ENCODE measurements around the gene PRSS38. TPM values are rescaled to one million over a fixed set of nuclear protein-coding genes. Genes with fewer than 3 reads are reported as not detected.
"Not testable (repeated sequence)": the region's sequence is repeated elsewhere in the genome, so short reads cannot be mapped to it uniquely, and the experiment has no call there.

The PRSS38 gene
- total and polyA plus RNA-seq, 7 experiments from 2014 or later = not detected

- peaks cover 0 to 3% of the 10 kb centered on the region in 2 donors for H3K4me1 ChIP-seq (ENCODE audit: control insufficient read depth in 2 of 2, insufficient read depth in 2 of 2, low read length in 2 of 2)
- no peak overlapping the region for H3K27ac ChIP-seq (ENCODE audit: low read depth, low read length)
- Mint-ChIP-seq H3K36me3 (peaks cover 0 to 10% (median 9%) of the 10 kb centered on the region in 5 donors), H3K27ac (peak overlapping the region in 1 of 9 donors; percentile 56), H3K4me1 (peaks cover 0 to 13% (median 7%) of the 10 kb centered on the region in 7 donors), H3K27me3 (peaks cover 0 to 4% (median 0%) of the 10 kb centered on the region in 5 donors), H3K4me3 (no peak overlapping the region), H3K9me3 (peaks cover 0 to 16% (median 8%) of the 10 kb centered on the region in 11 donors)
- DNase-seq (no peak), ATAC-seq (no peak)
- ChIA-PET POLR2A (interaction anchor here (0.6 kb wide), 1 partner anchor 29 kb away, joined by 3 read pairs; no protein-coding TSS in a partner anchor), CTCF (no interaction called here)
- H3K36me3 ChIP-seq (ENCODE audit: control insufficient read depth in 2 of 3, insufficient read depth in 3 of 3, low read length in 3 of 3) = no peaks in the 10 kb centered on the region
- H3K4me3 ChIP-seq (ENCODE audit: low read length) = no peak overlapping the region
- intact Hi-C loops (cut with micrococcal nuclease) = no loop called here
- H3K27me3 ChIP-seq (ENCODE audit: control insufficient read depth in 2 of 2, insufficient read depth in 2 of 2, low read length in 2 of 2) = no peaks in the 10 kb centered on the region
- peaks cover 0 to 6% (median 0%) of the 10 kb centered on the region in 3 experiments for H3K9me3 ChIP-seq (ENCODE audit: control insufficient read depth in 2 of 3, low read length in 3 of 3)
These were observed 30.9 kb downstream of the PRSS38 start for GRCh38 chr1:227846265-227846858.

- not testable (repeated sequence) for H3K4me3 Mint-ChIP-seq
These were observed 31.6 kb downstream of the PRSS38 start for GRCh38 chr1:227847046-227847445.

GRCh38 chr1:227848430-227848932 is 33.0 kb downstream of the PRSS38 start:
- ATAC-seq = no peak
- peaks cover 0 to 3% of the 10 kb centered on the region in 2 donors for H3K4me1 ChIP-seq (ENCODE audit: control insufficient read depth in 2 of 2, insufficient read depth in 2 of 2, low read length in 2 of 2)
- H3K27me3 Mint-ChIP-seq = peaks cover 0 to 7% (median 0%) of the 10 kb centered on the region in 5 donors
- no peaks in the 10 kb centered on the region for H3K27me3 ChIP-seq (ENCODE audit: control insufficient read depth in 2 of 2, insufficient read depth in 2 of 2, low read length in 2 of 2)
- peaks cover 0 to 13% (median 7%) of the 10 kb centered on the region in 7 donors for H3K4me1 Mint-ChIP-seq
- H3K27ac Mint-ChIP-seq = no peak overlapping the region
- H3K36me3 ChIP-seq (ENCODE audit: control insufficient read depth in 2 of 3, insufficient read depth in 3 of 3, low read length in 3 of 3) = no peaks in the 10 kb centered on the region
- ChIA-PET CTCF (interaction anchor here (1.1 to 1.2 kb wide), 3 partner anchors 17 to 100 kb away, joined by 3 to 9 read pairs (median 7); partner anchors contain the start of gene WNT9A), POLR2A (no interaction called here)
- DNase-seq = no peak
- no peak overlapping the region for H3K4me3 Mint-ChIP-seq
- no peak overlapping the region for H3K4me3 ChIP-seq (ENCODE audit: low read length)
- peaks cover 0 to 10% (median 9%) of the 10 kb centered on the region in 5 donors for H3K36me3 Mint-ChIP-seq
- H3K27ac ChIP-seq (ENCODE audit: low read depth, low read length) = no peak overlapping the region
- intact Hi-C loops (cut with micrococcal nuclease) = no loop called here
- H3K9me3 Mint-ChIP-seq = peaks cover 0 to 16% (median 8%) of the 10 kb centered on the region in 11 donors
- peaks cover 0 to 6% (median 0%) of the 10 kb centered on the region in 3 experiments for H3K9me3 ChIP-seq (ENCODE audit: control insufficient read depth in 2 of 3, low read length in 3 of 3)

More at GRCh38 chr1:227847046-227847445, 31.6 kb downstream of the PRSS38 start:
- CTCF ChIA-PET; DNase-seq; H3K27ac ChIP-seq (ENCODE audit: low read depth, low read length); H3K27me3 Mint-ChIP-seq; H3K4me1 ChIP-seq (ENCODE audit: control insufficient read depth in 2 of 2, insufficient read depth in 2 of 2, low read length in 2 of 2); H3K27ac Mint-ChIP-seq; H3K9me3 ChIP-seq (ENCODE audit: control insufficient read depth in 2 of 3, low read length in 3 of 3); intact Hi-C loops (cut with micrococcal nuclease); ATAC-seq; H3K27me3 ChIP-seq (ENCODE audit: control insufficient read depth in 2 of 2, insufficient read depth in 2 of 2, low read length in 2 of 2); H3K36me3 ChIP-seq (ENCODE audit: control insufficient read depth in 2 of 3, insufficient read depth in 3 of 3, low read length in 3 of 3); H3K4me3 ChIP-seq (ENCODE audit: low read length): not testable (repeated sequence)
- H3K4me1 Mint-ChIP-seq = peaks cover 0 to 13% (median 7%) of the 10 kb centered on the region in 7 donors
- peaks cover 0 to 16% (median 8%) of the 10 kb centered on the region in 11 donors for H3K9me3 Mint-ChIP-seq
- H3K36me3 Mint-ChIP-seq = peaks cover 0 to 10% (median 9%) of the 10 kb centered on the region in 5 donors
- POLR2A ChIA-PET = interaction anchor here (0.6 kb wide), 1 partner anchor 30 kb away, joined by 3 read pairs; no protein-coding TSS in a partner anchor

- ChIA-PET POLR2A (interaction anchor here (0.8 kb wide), 1 partner anchor 37 kb away, joined by 3 read pairs; no protein-coding TSS in a partner anchor), CTCF (interaction anchor here (0.9 to 1.4 kb wide), 8 partner anchors 16 to 105 kb away, joined by 3 to 9 read pairs (median 4); partner anchors contain the start of gene WNT9A)
- peaks cover 0 to 6% (median 0%) of the 10 kb centered on the region in 3 experiments for H3K9me3 ChIP-seq (ENCODE audit: control insufficient read depth in 2 of 3, low read length in 3 of 3)
- H3K36me3 ChIP-seq (ENCODE audit: control insufficient read depth in 2 of 3, insufficient read depth in 3 of 3, low read length in 3 of 3) = no peaks in the 10 kb centered on the region
- no peaks in the 10 kb centered on the region for H3K27me3 ChIP-seq (ENCODE audit: control insufficient read depth in 2 of 2, insufficient read depth in 2 of 2, low read length in 2 of 2)
- H3K4me3 Mint-ChIP-seq = no peak overlapping the region
- ATAC-seq = peak; percentile 27
- no peak overlapping the region for H3K27ac ChIP-seq (ENCODE audit: low read depth, low read length)
- H3K9me3 Mint-ChIP-seq = peaks cover 0 to 16% (median 8%) of the 10 kb centered on the region in 11 donors
- no peaks in the 10 kb centered on the region for H3K4me1 ChIP-seq (ENCODE audit: control insufficient read depth in 2 of 2, insufficient read depth in 2 of 2, low read length in 2 of 2)
- H3K27me3 Mint-ChIP-seq = peaks cover 0 to 7% (median 0%) of the 10 kb centered on the region in 5 donors
- peak overlapping the region in 2 of 9 donors; percentile 38 to 66 for H3K27ac Mint-ChIP-seq
- intact Hi-C loops (cut with micrococcal nuclease) = loop anchor here in 1 of 2 donors (1.0 kb wide), 3 partner anchors 37 to 97 kb away; no protein-coding TSS in a partner anchor
- peaks cover 0 to 10% (median 9%) of the 10 kb centered on the region in 5 donors for H3K36me3 Mint-ChIP-seq
- DNase-seq = peak in 4 of 9 donors; percentile 6 to 32 (median 19)
- H3K4me3 ChIP-seq (ENCODE audit: low read length) = no peak overlapping the region
- H3K4me1 Mint-ChIP-seq = peaks cover 0 to 13% (median 7%) of the 10 kb centered on the region in 7 donors
These were observed 33.8 kb downstream of the PRSS38 start for GRCh38 chr1:227849251-227849650.

GRCh38 chr1:227854189-227854588 is 38.7 kb downstream of the PRSS38 start:
- no peaks in the 10 kb centered on the region for H3K4me1 ChIP-seq (ENCODE audit: control insufficient read depth in 2 of 2, insufficient read depth in 2 of 2, low read length in 2 of 2)
- H3K36me3 ChIP-seq (ENCODE audit: control insufficient read depth in 2 of 3, insufficient read depth in 3 of 3, low read length in 3 of 3) = no peaks in the 10 kb centered on the region
- intact Hi-C loops (cut with micrococcal nuclease) = no loop called here
- H3K4me3 ChIP-seq (ENCODE audit: low read length) = no peak overlapping the region
- peaks cover 0 to 17% (median 5%) of the 10 kb centered on the region in 7 donors for H3K4me1 Mint-ChIP-seq
- H3K27me3 Mint-ChIP-seq = peaks cover 0 to 7% (median 0%) of the 10 kb centered on the region in 5 donors
- POLR2A ChIA-PET = no interaction called here
- DNase-seq = no peak
- H3K9me3 Mint-ChIP-seq = peaks cover 0 to 2% (median 0%) of the 10 kb centered on the region in 11 donors
- peaks cover 0 to 2% (median 1%) of the 10 kb centered on the region in 5 donors for H3K36me3 Mint-ChIP-seq
- no peak overlapping the region for H3K27ac Mint-ChIP-seq
- no peaks in the 10 kb centered on the region for H3K27me3 ChIP-seq (ENCODE audit: control insufficient read depth in 2 of 2, insufficient read depth in 2 of 2, low read length in 2 of 2)
- H3K9me3 ChIP-seq (ENCODE audit: control insufficient read depth in 2 of 3, low read length in 3 of 3) = no peaks in the 10 kb centered on the region
- no peak overlapping the region for H3K27ac ChIP-seq (ENCODE audit: low read depth, low read length)
- no peak overlapping the region for H3K4me3 Mint-ChIP-seq
- CTCF ChIA-PET = no interaction called here
- no peak for ATAC-seq

GRCh38 chr1:227855687-227856086 is 40.2 kb downstream of the PRSS38 start:
- Mint-ChIP-seq H3K36me3 (no peaks in the 10 kb centered on the region), H3K27me3 (peaks cover 0 to 7% (median 0%) of the 10 kb centered on the region in 5 donors), H3K9me3 (no peaks in the 10 kb centered on the region), H3K27ac (no peak overlapping the region), H3K4me3 (no peak overlapping the region), H3K4me1 (peaks cover 0 to 6% (median 0%) of the 10 kb centered on the region in 7 donors)
- POLR2A ChIA-PET = no interaction called here
- Histone ChIP-seq H3K9me3 (ENCODE audit: control insufficient read depth in 2 of 3, low read length in 3 of 3) (no peaks in the 10 kb centered on the region), H3K4me1 (ENCODE audit: control insufficient read depth in 2 of 2, insufficient read depth in 2 of 2, low read length in 2 of 2) (no peaks in the 10 kb centered on the region), H3K27ac (ENCODE audit: low read depth, low read length) (no peak overlapping the region), H3K36me3 (ENCODE audit: control insufficient read depth in 2 of 3, insufficient read depth in 3 of 3, low read length in 3 of 3) (no peaks in the 10 kb centered on the region), H3K4me3 (ENCODE audit: low read length) (no peak overlapping the region), H3K27me3 (ENCODE audit: control insufficient read depth in 2 of 2, insufficient read depth in 2 of 2, low read length in 2 of 2) (no peaks in the 10 kb centered on the region)
- no peak for ATAC-seq
- CTCF ChIA-PET = no interaction called here
- intact Hi-C loops (cut with micrococcal nuclease) = no loop called here
- DNase-seq = no peak

Measured in naive thymus-derived CD4-positive, alpha-beta T cell (primary cell).